C1 segment of cervical spinal cord (tissue), 14 donors: ENCODE measurements around the gene KIAA0319L.

Experiments used
- DNase-seq, 14 donors: peaks; one replicate each; lab custom pipeline; 2025; lab: John Stamatoyannopoulos, UW

KIAA0319L gene

DNA sequence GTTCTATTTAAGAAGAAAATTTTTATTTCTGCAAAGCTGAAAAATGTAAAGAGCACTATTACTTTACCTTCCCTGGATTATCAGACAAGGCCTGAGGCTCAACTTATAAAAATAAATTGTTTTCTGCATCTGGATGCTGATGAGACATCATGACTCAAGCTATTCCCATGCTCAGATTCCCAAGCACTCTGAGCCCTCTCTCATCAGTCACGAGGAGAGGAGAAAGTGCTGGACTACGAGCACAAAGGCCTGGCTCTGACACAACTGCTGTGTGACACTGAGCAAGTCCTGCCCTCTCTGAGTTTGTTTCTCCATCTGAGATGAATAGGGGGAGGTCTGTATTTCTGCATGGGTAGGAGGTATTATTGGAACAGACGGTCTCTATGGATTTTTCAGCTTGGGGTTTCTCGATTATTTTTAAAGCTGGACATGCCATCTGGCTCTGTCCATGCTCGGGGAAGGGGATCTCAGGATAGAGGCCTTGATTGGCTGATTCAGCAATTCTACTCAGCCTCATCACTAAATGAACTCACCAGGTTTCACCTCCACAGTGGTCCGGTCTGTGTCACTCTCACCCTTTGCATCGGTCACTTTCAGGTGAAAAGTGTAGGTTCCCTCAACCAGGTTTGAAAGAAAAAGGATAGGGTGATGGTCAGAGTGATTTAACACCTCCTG lies 107.7 kb downstream of the KIAA0319L start:
- DNase-seq: peak in 2 of 14 donors; percentile 8 to 24

DNA sequence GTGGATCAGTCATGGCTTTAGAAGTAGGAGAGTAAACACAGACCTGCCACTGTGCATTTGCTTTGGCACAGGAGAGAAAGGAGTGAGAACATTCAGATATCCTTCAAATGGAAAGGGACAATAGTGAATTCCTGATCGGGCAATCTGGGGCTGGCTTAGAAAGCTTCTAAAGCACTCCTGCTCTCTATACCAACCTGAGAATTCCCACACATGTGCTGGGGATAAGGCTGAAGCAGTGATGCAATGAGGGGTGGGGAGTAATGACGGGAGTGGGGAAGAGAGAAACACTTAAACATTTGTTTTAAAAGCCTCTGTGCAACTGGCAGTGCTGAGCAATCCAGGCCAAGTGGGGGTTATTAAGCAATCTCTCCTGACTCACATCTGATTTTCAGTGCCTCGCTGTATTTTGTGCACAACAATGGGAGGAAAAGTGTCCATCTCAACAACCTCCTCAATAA lies 108.8 kb downstream of the KIAA0319L start:
- DNase-seq: peak in 2 of 14 donors; percentile 14 to 21

GRCh38 chr1:35447278-35447677 lies 109.9 kb downstream of the KIAA0319L start:
- no peak for DNase-seq

DNA sequence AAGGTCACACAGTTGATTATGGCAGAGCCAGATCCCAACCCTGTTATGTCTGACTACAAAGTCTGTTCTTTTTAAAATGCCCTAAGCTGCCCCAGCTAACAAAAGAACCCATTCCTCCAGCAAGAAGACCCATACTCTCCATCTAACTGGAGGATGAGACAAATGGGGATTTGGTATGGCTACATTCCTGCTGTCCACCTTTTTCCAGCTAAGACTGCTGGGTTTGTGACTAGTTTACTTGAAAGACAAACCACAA lies 112.8 kb downstream of the KIAA0319L start:
- DNase-seq: no peak

GRCh38 chr1:35443768-35444518 lies 113.3 kb downstream of the KIAA0319L start:
- no peak for DNase-seq

DNA sequence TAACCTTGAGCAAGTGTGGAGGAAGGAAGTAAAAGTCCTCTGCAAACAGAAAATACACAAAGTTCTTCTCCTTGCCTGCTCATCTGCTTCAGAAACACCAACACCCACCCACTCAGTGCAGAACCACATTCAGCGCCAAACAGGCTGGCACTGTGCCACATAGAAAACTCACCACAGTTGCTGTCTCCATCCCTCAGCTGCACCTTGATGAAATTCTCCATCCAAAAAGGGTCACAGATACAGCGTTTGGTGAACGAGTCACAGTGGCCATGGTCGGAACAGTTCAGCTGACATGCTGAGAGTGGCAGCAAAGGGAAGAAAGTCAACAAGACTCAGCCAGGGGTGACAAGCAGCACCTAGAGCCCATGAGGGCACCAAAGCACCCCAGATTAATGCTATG lies 114.5 kb downstream of the KIAA0319L start:
- no peak for DNase-seq

- no peak for DNase-seq
These were observed 115.2 kb downstream of the KIAA0319L start for GRCh38 chr1:35441926-35442579.

DNA sequence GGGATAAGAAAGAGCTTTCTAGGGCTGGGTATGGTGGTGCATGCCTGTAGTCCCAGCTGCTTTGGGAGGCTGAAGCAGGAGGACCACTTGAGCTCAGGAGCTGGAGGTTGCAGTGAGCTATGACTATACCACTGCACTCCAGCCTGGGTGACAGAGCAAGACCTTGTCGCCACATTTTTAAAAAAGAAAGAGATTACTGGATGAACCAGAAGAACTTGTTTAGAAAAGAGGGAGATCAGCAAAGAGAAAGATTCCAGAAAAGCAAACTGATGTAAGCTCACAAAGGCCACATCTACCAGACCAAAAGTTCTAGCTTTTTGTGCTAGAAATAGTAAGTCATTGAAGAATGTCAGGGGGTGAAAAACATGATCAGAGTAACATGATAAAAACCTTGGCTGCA lies 117.6 kb downstream of the KIAA0319L start:
- DNase-seq: no peak

- no peak for DNase-seq
These were observed 120.0 kb downstream of the KIAA0319L start for GRCh38 chr1:35437200-35437599.

- DNase-seq: no peak
These were observed 121.1 kb downstream of the KIAA0319L start for GRCh38 chr1:35436078-35436477.

DNA sequence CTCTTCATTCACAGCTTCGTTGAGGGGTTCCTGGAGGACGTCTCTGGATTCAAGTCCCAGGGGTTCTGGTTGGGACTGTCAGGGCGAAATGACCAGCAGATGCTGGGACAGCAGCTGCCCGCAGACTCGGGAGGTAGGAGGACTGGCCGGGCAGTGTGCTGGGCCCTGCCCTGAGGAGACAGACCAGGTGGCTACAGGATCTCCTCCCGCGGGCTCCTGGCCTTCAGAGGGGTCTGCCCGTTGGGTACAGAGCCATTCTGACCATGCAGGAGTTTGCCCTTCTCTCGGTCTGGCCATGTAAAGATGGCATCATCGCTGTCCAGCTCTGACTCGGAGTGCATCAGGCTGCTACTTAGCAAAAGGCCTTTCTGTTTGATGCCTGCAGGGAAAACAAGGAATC lies 122.5 kb downstream of the KIAA0319L start:
- DNase-seq: no peak

GRCh38 chr1:35433714-35434113 lies 123.5 kb downstream of the KIAA0319L start:
- peak in 1 of 14 donors; percentile 5 for DNase-seq

DNA sequence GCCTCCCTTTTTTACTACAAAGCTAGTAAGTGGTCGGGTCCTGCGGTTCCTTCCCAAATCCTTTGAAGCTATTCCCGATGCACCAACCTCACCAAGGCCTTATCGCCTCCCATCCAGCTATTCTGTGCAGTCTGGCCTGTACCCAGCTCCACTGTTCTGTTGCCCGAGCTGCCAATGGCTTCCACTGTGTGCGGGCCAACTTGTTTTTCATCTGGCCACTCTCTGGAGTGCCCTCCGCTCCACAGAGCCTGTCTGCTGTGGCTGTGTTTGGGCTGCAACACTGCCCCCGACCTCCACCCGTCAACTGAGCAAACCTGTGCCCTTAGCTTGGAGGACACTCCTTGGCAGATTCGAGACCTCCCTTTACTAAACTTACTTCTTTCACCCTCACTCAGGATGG lies 125.0 kb downstream of the KIAA0319L start:
- DNase-seq: peak in 5 of 14 donors; percentile 14 to 47 (median 29)

DNA sequence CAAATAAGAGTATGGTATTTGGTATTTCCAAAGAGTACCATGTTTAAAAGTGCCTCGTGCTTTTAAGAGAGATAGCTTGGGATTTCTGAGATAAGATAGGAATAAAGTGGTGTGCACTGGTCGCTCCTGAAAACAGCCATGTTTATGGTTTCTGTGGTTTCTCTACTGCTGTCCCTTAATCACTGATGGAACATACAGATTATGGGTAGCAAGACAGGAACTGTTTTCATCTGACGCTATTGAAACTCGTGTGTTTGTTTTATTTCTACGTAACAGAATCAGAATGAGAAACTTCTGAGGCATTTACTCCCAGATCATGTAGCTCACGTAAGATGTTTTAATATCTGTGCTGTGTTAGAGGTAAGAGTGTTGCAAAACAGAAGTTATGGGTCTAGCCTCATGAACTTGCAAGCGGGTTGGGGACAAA lies 126.0 kb downstream of the KIAA0319L start:
- no peak for DNase-seq

DNA sequence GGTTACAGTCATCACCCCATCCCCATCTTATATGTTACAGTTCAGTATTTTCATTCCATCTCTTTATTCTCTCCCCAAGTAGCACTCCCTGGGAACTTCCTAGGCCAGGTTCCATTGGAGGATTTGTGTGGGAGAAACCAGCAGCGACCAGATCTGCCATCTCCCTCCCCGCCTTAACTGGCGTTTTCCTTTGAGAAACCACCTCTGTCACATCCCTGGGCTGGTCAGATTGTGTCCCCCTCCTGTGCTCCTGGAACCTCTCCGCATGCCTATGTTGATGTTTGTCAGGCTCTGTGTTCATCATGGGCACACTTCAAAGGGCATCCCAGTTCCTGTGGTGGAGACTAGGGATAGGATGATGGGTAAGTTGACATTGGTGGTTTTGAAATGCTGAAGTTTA lies 126.4 kb downstream of the KIAA0319L start:
- DNase-seq: no peak

DNA sequence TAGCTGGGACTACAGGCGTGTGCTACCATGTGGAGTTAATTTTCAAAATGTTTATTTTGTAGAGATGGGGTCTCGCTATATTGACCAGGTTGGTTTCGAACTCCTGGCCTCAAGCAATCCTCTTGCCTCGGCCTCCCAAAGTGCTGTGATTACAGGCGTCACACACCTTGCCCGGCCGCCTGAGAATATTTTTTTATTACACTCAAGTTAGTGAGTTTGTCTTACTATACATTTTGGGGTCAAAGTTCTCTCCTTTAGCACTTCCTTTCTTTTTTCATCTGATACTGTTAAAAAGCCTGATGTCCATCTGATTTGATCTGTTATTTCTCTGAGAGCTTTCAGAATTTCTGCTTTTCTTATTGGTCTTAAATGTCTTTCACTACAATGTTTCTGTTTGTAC lies 128.8 kb downstream of the KIAA0319L start:
- DNase-seq: no peak

GRCh38 chr1:35426097-35426586 lies 131.1 kb downstream of the KIAA0319L start:
- DNase-seq: no peak

GRCh38 chr1:35408925-35409324 lies 148.3 kb downstream of the KIAA0319L start:
- no peak for DNase-seq

DNA sequence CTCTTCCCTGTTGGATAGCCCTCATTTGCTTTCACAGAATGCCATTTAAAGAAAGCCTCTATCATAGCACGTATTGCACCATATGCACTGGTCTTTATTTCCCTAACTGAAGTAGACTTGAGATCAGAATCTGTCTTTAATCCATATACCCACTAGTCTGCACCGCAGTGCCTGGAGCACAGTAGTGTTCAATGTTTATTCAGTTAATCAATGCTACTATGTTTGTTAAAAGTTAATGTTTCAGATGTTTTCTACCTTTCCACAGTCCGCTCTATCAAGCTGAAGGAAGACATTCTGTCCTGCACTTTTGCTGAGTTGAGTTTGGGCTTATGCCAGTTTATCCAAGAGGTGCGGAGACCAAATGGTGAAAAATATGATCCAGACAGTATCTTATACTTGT lies 149.5 kb downstream of the KIAA0319L start:
- DNase-seq: no peak

DNA sequence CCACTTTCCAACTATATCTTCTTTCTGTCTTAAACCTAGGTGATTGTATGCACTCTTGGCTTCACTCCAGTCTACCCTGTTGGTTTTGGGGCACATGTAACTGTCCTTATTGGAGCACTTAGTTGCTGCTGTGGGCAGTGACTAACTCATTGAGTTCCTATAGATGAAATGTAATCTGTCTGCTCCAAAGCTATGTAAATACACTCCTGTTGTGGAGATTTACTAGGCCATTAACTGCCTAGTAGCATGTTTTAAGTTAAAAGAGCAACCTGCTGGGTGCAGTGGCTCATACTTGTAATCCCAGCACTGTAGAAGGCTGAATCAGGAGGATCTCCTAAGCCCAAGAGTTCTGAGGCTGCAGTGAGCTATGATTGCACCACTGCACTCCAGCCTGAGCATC lies 151.1 kb downstream of the KIAA0319L start:
- no peak for DNase-seq

- no peak for DNase-seq
These were observed 156.2 kb downstream of the KIAA0319L start for GRCh38 chr1:35401049-35401448.

GRCh38 chr1:35398739-35399138 lies 158.5 kb downstream of the KIAA0319L start:
- DNase-seq: no peak

GRCh38 chr1:35394386-35394785 lies 162.8 kb downstream of the KIAA0319L start:
- DNase-seq: no peak
